GM12878 (cell line): ENCODE data around the gene PSMA2. TPM values are rescaled to one million over a fixed set of nuclear protein-coding genes. Genes with fewer than 3 reads are reported as not detected.

ENCODE experiments used
- CBFB ChIP-seq: IDR thresholded peaks from 2 replicates; pipeline ENCODE4 v1.6.1; 2016; ENCODE audit warnings: antibody characterized with exemption, low read depth
- RAD51 ChIP-seq: fragments of 450-650 bp; IDR thresholded peaks from 2 replicates; pipeline ENCODE4 v1.6.1; 2016; ENCODE audit warnings: moderate library complexity, mild to moderate bottlenecking, inconsistent platforms
- SP1 ChIP-seq: IDR thresholded peaks from one replicate; pipeline ENCODE4 v1.6.1; 2011; ENCODE audit warnings: low read depth, low read length
- SREBF2 ChIP-seq: IDR thresholded peaks from 2 replicates; pipeline ENCODE4 v1.6.1; 2012; ENCODE audit warnings: mild to moderate bottlenecking, low read length
- ZBTB33 ChIP-seq: fragments of 450-650 bp; IDR thresholded peaks from 2 replicates; pipeline ENCODE4 v1.6.1; 2017; ENCODE audit warnings: mild to moderate bottlenecking
- ZBTB4 ChIP-seq: fragments of 450-650 bp; formaldehyde crosslinking; IDR thresholded peaks from 2 replicates; pipeline ENCODE4 v1.4.0; 2022; ENCODE audit warnings: mild to moderate bottlenecking, moderate library complexity
- ZNF622 ChIP-seq: fragments of 450-650 bp; IDR thresholded peaks from 2 replicates; pipeline ENCODE4 v1.6.1; 2017; ENCODE audit warnings: mild to moderate bottlenecking, inconsistent platforms
- polyA plus RNA-seq, 11 experiments: library from polyadenylated mRNA; depleted of rRNA in 4 of 11; unstranded in 6 of 11; stranded (reverse) in 5 of 11; fragments of >200 nt; fragmentation: Nextera tagmentation in 4 of 11; fragmentation: Illumina TruSeq in 1 of 11; extraction: Ambion mirVana in 4 of 11; extraction: Trizol in 1 of 11; gene quantifications; 1 replicate in 1 of 11; 2 replicates in 10 of 11; pipeline versions ENCODE4 v1.2.1 to v1.2.3, GENCODE V29; 2011 to 2016; ENCODE audit warnings: inconsistent platforms in 2 of 11, missing spikeins in 2 of 11, low read depth in 1 of 11
- total RNA-seq, 4 experiments: library from RNA; depleted of rRNA in 3 of 4; stranded (reverse); fragments of >200 nt in 3 of 4; fragmentation: Illumina TruSeq in 1 of 4; extraction: Trizol in 1 of 4; gene quantifications; 2 replicates each; pipeline versions ENCODE4 v1.2.1 to v1.2.3, GENCODE V29; 2013 to 2021

The PSMA2 gene
- total and polyA plus RNA-seq, 10 of the 15 experiments (the other 5 are each of a cell fraction or from before 2014, with no cell fraction given), result 129 to 1,223 (median 317) TPM

- TF ChIP-seq ZBTB33 (no peak), SREBF2 (no peak), ZBTB4 (CRISPR knock-in tag) (no peak), SP1 (no peak), RAD51 (peak; percentile 76), CBFB (peak; percentile 69; the same call in 1 of the 2 replicates), ZNF622 (no peak)
These were observed 62.6 kb downstream of the PSMA2 start (continued) for GRCh38 chr7:42869131-42870020.
